ENCODE measurements around the gene MLKL.

DNA sequence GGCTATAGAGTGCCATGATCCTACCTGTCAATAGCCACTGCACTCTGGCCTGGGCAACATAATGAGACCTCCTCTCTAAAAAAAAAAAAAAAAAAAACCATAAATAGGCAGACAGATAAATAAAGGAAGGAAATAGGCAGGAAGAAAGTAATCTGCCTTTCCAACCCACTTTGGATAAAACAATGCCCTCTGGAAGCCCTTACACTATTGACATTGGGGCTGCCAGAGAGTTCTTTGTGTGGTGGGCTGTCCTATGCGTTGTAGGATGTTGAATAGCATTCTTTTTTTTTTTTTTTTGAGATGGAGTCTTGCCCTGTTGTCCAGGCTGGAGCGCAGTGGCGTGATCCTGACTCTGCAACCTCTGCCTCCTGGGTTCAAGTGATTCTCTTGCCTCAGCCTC is 26.8 kb downstream of the MLKL start:
- TF ChIP-seq POLR2A (IDR thresholded peaks at IDR 0.05; ENCODE audit: low read length) (no peak), GATA1 (IDR thresholded peaks at IDR 0.05; ENCODE audit: low read depth, low read length) (no peak)

Data from erythroblast (primary cell).